HG02852 (cell line): Measurements from ENCODE around the gene C11orf21.

Experiments
- ATAC-seq: cut with Tn5 transposase; IDR thresholded peaks from one replicate; pipeline ENCODE4 v1.9.1; 2021; ENCODE audit warnings: mild to moderate bottlenecking, moderate library complexity; ENCODE audit not compliant: unreplicated experiment

C11orf21 gene

DNA sequence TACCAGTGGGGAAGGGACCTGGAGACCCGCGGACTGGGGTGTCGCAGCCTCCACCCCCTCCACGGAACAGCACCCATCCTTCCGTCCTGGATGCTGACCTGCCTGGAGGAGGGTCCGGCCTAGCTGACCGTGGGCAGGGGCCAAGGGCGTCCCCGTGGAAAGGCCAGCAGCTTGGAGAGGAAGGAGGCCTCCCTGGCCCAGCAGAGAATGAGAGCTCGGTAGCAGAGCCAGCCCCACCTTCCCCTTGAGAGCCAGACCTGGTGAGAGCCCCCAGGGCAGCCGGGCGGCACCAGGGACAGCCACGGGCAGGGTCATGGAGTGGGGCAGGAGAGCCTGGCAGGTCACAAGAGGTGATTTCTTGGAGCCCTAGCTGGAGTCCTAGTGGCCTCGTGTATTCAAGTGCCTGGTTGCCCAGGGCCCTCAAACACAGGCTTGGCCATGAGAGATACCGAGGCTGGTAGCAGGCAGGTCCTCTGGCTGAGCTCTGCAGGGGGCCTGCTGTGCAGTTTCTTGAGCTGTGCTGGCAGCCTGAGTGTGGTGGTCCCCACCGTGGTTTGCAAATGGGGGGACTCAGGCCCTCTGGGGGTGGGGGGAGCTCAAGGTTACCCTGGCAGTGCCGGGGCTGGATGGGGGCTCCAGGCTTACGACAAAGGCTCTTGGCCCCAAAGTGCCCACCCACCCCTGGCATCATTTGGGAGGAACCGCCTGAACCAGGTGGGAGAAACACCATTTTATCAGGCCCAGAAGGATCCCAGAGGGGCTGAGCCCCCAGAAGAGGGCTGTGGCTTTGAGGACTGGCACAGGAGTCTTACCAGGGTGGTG lies 7.7 kb upstream of the C11orf21 start:
- ATAC-seq: no peak

DNA sequence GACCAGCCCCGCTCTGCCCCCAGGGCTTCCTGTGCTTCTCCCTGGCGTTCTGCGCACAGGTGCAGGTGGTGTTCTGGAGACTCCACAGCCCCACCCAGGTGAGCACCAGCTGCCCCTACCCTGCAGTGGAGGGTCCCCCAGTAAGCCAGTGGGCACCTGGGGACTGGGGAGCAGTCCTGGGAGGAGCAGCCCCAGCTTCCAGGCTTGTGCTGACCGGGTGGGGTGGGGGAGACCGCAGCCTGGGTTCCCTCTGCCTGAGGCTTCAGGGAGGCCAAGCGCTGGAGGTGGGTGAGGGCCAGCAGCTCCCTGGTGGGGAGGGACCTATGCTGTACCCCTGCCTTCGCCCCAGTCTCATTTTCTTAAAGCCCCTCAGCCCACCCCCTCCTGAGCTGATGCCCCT lies 7.0 kb upstream of the C11orf21 start:
- ATAC-seq: no peak

DNA sequence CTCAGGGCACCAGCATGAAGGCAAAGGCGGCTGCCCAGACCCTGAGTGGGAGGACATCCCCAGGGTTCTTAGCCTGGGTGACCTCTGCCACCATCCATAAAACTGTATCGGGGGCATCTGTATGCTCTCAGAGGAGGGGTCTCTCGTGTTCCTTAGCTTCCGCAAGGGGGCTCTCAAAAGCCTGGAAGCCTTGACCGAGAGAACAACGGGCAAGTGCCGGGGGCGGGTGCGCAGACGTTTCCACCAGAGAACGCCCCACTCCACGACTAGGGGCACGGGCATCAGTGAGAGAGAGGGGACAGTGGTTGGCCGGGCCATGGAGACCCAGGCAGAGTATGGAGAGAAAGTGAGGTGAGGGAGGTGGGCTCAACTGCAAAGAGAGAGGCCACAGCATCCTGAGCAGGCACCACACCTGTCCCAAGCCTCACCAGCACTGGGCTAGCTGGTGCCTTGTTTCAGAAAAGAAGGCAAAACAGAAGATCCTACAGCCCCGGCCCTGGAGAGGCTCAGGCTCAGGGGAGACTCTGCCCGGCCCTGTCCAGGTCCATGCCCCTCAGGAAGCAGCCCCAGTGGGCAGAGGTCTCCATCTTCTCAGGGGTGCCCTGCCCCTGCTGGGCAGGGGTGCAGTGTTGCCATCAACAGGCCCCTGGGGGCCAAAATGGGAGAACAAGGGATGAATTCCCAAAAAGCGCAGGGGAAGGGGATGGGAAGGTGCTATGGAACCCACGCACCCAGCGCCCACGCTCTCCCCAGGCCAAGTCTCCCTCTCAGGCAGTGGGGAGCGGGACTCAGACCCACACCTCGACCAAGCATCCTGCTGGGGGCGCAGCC lies 6.0 kb upstream of the C11orf21 start:
- ATAC-seq: no peak

DNA sequence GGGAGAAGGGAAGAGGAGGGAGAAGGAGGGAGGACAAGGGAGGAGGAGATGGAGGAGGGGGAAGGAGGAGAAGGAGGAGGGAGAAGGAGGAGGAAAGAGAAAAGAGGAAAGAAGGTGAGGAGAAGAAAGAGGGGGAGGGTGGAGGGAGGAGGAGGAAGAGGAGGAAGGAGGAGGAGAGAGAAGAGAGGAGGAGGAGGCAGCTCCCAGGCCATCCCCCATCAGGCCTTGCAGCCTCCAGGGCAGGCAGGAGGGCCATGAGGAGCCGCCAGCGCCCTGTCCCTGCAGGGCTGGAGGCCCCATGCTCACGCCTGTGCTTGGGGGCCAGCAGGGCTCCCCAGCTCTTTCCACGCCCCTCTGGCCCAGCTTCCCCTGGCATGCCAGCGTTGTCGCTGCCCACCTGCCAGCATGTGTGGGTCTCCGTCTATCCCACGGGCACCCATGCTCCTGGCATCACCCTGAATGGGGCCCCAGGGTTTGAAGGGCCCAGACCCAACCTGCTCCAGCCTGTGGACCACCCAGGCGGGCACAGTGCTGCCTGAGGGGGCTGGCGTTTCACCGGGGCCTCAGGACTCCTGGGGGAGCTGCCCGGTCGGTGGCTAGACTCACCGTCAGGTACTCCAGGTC lies 5.3 kb upstream of the C11orf21 start:
- no peak for ATAC-seq

DNA sequence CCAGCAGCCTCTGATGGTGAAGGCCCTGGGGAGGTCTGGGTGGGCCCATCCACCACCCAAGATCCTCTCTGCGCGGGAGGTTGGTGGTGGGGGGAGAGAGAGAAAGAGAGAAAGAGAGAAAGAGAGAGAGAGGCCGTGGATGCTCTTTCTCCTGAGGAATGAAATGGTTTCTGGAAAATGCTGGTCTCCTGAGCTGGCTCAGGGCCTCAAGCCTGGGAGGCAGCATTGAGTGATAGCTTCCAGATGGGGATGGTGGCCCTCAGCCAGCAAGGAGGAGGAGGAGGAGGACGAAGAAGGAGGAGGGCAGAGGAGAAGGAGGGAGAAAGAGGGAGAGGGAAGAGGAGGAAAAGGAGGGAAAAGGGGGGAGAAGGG lies 4.7 kb upstream of the C11orf21 start:
- ATAC-seq: no peak

DNA sequence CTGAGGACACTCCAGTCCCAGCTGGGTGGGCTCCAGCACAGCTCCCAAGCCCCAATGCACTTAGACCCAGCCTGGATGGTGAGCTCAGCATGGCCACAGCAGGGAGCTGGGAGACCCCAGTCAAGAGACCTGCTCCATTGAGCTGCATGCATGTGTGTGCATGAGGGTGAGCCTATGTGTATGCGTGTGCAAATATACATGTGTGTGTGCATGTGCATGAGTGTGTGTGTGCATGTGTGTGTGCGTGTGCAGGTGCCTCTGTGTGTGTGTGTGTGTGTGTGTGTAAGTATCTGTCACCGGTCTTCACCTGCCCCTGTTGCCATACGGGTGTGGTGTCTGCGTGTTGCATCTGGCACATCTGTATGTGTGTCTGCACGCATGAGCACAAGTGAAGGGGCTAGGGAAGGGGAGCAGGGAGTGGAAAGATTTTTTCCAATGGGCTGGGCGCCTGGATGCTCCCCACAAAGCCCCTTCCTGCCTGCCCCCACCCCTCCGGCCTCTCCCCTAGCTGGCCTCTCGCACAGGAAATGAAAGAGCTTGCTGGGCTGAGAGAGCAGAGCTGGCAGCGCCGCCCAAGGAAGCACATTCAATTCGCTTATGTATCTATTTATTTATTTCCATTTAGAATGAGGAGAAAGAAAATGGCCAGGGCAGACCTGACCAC lies 4.2 kb upstream of the C11orf21 start:
- ATAC-seq: no peak

DNA sequence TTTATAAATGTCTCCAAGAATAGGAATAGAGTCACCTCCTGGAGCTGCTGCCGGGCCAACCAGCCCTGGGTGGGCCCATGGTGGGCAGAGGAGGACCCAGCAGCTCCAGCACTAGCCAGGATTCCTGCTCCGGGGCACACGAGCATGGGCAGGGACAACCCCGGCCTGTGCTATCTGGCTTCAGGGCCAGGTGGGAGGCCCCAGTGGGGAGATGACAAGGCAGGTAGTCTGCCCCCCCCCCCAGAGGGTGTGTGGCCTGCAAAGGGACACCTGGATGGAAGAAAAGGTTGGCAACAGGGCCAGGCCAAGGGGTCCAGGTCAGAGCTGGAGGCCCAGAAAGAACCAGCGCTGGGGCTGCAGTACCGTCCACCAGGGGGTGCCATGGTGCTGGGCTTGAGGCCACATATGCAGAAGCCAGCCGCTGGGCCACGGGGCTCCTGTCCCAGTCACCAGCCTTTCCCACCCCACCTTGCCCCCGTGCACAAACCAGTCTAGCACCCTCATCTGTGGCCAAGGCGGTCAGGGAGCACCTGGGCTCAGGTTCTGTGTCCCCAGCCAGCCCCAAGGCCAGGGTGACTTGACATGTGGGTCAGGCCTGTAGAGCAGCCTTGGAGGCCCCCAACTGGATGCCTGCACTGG lies 3.5 kb upstream of the C11orf21 start:
- no peak for ATAC-seq

DNA sequence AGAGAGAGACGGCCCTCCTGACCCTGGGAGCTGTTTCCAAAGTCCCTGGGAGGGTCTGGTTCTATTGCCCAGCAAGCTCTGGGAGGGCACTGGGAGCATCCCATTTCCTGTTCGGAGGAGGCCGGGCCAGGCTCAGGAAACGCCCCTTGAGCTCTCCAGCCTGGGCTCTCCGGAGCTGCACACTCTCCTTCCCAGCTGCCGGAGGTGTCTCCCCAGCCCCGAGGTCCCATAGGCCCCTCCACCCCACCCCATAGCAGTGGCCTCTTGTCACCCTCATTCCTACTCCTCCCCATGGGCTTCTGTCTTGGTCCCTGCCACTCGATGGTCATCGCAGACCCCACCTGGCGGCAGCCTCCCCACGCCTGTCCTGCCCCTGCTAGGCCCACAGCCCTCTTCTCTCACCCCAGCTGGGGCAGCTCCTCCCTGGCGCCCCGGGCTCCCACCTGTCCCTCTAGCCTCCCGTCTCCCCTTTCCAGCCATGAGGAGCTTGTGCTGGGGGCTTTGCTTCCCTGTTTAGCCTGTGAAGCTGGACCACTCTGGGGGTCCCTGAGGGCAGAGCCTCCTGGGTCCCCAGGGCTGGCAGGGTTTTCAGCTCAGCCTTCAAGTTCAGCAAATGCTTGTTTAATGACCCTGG lies 2.9 kb upstream of the C11orf21 start:
- ATAC-seq: no peak

DNA sequence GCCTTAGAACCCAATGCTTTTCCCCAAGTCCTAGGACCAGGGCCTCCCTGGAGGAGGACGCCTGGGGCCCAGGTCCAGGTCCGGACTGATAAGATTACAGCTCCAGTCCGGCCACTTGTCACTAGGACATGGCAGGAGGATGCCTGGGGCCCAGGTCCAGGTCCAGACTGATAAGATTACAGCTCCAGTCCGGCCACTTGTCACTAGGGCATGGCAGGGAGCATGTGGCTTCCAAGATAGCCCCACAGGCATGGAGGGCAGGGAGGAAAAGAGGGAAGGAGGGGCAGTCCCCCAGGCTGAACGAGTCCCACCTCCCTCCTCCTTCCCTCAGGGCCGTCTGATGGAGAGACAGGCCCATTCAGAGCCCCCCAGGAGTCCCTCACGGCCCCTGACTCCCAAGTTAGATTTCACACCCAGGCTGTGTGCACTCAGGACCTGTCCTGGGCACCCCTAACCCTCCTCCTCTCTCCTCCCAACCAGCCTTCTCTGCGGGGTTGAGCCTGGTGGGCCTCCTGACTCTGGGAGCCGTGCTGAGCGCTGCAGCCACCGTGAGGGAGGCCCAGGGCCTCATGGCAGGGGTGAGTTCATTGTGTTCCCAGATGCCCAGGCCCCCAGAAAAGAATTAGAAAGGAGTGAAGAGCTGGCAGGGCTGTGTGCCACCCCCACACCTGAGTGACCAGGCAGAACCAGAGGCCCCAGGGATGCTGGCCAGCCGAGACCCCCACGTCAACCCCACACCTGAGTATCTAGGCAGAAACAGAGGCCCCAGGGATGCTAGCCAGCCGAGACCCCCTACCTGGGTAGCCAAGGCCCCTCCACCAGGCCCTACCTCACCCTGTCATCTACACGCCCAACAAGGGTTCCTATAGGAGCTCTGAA lies 2.1 kb upstream of the C11orf21 start:
- no peak for ATAC-seq

DNA sequence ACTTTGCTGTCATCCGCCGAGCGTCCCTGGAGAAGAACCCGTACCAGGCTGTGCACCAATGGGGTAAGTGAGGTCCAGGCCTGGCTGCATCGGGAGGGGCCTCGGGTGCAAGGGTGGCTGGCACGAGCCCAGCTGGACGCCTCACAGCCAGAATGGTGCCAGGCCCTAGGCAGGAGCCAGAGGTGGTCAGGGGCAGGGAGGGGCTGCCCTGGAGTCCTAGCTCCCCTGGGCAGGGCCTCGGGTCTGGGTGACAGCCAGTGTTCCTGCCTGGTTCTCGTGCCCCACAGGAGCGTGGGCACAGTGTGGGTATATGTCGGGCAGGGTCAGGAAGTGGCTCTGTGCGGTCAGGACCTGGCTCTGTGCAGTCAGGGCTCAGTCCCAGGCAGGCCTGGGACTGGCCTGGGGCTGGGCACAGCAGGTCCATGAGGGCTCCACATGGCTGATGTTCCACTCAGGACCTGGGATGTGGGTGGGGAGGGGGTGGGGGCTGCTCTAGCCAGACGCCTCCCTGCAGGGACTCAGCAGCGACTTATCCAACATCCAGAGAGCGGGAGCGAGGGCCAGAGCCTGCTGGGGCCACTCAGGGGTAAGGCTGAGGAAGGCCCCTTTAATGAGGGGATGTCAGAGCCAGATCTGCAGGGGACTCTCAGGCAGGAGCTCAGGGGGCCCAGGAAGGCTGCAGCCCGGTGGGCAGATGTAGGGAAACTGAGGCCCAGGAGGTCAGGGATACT lies 1.3 kb upstream of the C11orf21 start:
- ATAC-seq: no peak

DNA sequence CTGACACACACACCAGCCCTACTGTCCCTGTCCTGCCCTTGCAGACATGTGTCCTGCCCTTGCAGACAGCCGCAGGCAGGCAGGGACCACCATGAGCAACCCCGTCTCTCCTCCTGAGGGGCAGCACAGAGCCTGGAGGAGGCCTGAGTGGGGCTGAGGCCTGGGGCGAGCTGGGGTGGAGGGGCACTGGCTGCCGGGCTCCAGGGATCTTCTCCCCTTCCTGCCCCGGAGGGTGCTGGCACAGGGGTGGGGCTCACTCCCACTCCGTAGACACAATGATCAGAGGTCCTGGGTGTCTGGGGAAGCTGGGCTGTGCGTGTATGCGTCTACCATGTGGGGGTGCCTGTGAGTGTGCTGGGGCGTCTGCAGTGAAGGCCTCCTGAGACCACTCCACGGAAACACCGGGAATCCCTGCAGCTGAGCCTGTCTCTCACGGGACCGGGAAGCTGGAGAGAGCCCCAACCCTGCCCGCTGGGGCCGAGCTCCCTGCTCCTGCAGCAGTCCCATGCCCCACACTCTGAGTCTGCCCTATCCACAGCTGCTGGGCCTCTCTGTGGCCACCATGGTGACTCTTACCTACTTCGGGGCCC lies 683 bp upstream of the C11orf21 start:
- no peak for ATAC-seq

DNA sequence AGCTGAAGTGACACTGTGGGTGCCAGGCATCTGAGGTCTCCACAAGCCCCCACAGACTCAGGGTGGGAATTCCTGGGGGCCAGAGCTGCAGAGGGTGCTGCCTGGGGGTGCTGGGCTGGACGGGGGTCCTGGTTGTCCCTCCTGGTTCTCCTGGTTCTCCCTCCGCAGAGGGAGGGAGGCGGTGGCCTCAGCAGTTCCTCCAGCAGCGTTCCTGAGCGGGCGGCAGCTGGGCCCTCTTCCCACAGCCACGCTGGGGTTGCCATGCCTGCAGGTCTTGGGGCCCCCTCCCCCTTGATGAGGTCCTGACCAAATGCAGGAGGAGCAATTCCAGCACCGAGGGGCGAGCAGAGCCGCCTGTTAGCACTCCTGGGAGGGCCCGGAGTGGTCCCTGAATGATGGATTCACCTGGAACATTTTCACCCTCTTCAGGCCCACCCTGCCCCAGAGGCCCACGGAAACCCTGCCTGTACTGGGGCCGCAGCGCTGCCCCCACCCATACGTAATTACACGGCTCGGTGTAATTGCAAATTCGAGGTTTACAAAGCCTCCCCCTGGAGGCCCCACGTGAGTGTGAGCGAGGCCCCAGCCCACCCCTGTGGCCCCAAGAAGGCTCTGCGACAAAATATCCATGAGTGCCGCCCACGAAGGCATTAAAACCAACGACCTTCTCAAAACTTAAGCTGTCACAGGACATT lies 635 bp downstream of the C11orf21 start:
- no peak for ATAC-seq

DNA sequence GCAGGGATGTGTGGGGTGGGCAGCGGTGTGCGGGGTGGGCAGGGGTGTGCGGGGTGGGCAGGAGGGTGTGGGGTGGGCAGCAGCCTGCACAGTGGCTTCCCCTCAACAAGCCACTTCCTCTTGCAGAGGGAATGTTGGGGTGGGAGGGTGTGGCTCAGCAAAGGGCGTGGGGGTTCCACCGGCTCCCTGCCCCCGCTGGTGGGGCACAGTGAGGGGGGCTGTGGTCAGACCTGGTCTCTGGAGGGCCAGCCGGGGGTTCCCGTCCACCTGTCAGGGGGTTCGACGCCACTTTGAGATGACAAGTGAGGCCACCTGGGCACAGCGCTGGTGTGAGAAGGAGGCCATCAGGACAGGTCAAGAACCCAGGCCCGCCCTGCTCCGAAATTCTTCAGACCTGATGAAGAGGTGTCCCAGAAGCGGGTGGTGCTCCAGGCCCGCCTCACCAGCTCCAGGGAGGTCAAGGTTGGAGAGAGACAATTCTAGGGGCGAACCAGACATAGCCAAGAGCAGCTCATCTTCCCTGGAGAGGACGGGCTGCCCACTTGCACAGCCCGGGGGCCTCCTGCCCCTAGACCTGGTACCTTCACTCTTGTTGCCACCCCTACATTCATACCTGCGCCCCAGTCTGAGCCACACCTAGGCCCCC lies 1.3 kb downstream of the C11orf21 start:
- no peak for ATAC-seq

DNA sequence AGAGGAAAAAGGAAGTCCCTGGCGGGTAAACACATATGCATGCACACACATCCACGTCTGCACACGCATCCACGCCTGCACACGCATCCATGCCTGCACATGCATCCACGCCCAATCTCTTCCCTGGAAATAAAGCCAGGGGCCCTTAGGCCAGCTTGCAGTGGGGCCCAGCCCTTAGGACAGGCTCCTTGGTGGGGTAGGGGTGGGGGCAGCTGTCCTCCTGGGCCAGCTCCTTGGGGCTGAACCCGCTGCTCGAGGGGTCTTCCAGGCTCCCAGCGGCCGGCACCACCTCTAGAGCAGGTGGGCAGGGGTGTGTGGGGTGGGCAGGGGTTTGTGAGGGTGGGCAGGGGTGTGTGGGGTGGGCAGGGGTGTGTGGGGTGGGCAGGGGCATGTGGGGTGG lies 1.9 kb downstream of the C11orf21 start:
- ATAC-seq: no peak

DNA sequence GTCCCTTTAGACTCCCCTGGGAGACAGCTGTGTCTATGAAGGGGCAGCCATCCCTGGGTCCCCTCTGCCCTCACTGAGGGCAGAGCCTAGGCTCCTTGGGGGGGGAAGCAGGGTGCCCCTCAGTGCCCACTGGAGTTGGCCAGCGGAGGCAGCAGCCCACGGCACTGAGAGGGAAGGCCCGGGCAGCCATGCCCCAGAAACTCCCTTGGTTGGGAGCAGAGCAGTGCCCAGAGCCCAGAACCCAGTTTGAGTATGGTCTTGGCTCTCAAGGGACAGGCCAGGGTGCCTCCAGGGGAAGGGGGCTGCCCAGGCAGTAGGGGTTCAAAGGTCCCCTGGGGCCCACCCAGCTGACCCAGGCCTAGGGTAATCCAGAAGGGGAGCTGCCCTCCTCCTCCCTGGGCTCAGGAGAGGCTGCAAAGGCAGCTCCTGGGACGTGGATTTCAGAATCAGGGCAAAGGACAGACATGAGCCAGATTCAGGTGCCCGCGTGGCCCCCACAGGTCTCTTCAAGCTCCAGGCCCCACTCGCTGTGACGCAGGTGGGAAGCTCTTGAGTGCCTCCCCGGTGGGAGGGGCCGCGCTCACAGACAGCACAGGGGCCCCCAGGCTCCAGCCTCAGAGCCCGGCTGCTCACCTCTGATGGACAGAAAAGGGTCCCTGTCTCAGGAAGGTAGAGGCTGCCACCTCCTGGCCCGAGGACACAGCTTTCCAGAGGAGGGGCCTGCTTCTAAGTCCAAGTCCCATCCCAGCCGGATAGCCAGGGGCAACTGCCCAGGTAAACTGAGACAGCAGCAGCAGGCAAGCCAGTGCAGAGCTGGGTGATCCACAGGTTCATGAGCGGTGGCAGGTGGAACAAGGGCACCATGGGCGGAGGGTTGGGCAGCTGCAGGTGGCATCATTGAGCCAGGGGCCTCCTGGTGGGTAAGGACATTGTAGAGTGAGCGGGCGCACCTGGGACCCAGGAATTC lies 2.6 kb downstream of the C11orf21 start:
- ATAC-seq: no peak

DNA sequence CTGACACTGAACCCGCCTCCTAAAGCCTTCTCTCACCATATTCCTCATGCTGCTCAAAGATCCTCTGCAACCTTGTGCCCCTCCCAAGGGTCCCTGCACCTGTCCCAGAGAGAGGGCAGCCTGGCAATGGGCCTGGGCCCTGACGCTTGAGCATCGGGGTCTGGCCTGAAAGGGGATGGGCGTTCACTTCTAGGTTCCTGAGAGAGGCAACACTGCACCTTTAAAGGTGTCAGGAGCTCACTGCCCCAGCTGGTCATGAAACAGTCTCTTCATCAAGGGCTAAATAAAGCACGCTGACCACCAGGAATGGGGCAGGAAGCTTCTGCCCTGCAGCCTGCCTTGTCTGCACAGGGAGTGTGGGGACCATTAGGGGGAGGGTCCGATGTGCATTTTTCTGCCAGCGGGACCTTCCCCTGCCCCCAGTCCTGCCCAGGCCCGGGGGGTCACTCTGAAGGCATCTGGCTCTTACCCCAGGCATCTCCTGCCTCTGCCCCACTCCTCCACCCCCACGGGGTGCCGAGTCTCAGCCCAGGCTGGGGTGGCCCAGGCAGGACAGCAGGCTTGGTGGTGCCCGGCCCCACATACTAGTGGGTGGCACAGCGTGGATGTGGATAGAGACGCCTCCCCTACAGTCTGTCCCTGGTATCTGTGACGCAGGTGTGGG lies 3.5 kb downstream of the C11orf21 start:
- no peak for ATAC-seq
